ENCODE measurements around the gene TRAPPC2L. TPM values are rescaled to one million over a fixed set of nuclear protein-coding genes. Genes with fewer than 3 reads are reported as not detected.

TRAPPC2L gene
- total and polyA plus RNA-seq, 2 experiments from 2014 or later, result 59.3 to 167 TPM

- Histone ChIP-seq H4K20me1 (replicated peaks; ENCODE audit: insufficient read depth) (no peaks in the 10 kb centered on the region), H3K79me2 (replicated peaks; ENCODE audit: insufficient read depth) (no peaks in the 10 kb centered on the region), H3K27ac (ENCODE audit: low read depth) (no peak overlapping the region), H3K4me1 (ENCODE audit: insufficient read depth) (no peaks in the 10 kb centered on the region), H3K4me2 (no peak overlapping the region), H2AFZ (no peak overlapping the region), H3K27me3 (ENCODE audit: insufficient read depth) (no peaks in the 10 kb centered on the region), H3K9me2 (ENCODE audit: insufficient read depth) (no peaks in the 10 kb centered on the region), H3K36me3 (ENCODE audit: insufficient read depth) (no peaks in the 10 kb centered on the region; the same call in 1 of the 2 replicates), H3K4me3 (no peak overlapping the region), H3F3A (replicated peaks; ENCODE audit: low read depth) (no peaks in the 10 kb centered on the region)
- no peak for ATAC-seq
- H3K4me3 Mint-ChIP-seq, result no peak overlapping the region
- no peaks in the 10 kb centered on the region for H3K9me3 Mint-ChIP-seq
- peaks cover 11% of the 10 kb centered on the region for H3K36me3 Mint-ChIP-seq (ENCODE audit: low read depth)
- H3K4me1 Mint-ChIP-seq, result 0 out of 3 replicates have a peak, but pooled peaks cover 3% of the 10 kb centered on the region
- no peak for TF ChIP-seq REST (IDR thresholded peaks at IDR 0.05; ENCODE audit: unreplicated experiment)
- TF ChIP-seq POLR2AphosphoS5 (IDR thresholded peaks at IDR 0.05; ENCODE audit: low read depth), result no peak
- TF ChIP-seq ETS1 (IDR thresholded peaks at IDR 0.05), result no peak
- TF ChIP-seq ZNF114 (CRISPR knock-in tag; IDR thresholded peaks at IDR 0.05), result no peak
- TF ChIP-seq ZNF462 (CRISPR knock-in tag; IDR thresholded peaks at IDR 0.05), result no peak
- no peak for TF ChIP-seq JUNB (IDR thresholded peaks at IDR 0.05; ENCODE audit: unreplicated experiment)
- no peak for TF ChIP-seq STAT1 (IDR thresholded peaks at IDR 0.05; ENCODE audit: unreplicated experiment)
- no peak for TF ChIP-seq CTCF (conservative IDR thresholded peaks at IDR 0.05; ENCODE audit: low read depth in 2 of 2)
- no peak for TF ChIP-seq CREB1 (CRISPR knock-in tag; IDR thresholded peaks at IDR 0.05; ENCODE audit: low read depth)
- TF ChIP-seq ZNF331 (CRISPR knock-in tag; IDR thresholded peaks at IDR 0.05; ENCODE audit: low read depth), result no peak
- TF ChIP-seq NANOG (IDR thresholded peaks at IDR 0.05; ENCODE audit: borderline replicate concordance), result no peak
- TF ChIP-seq EZH2 (IDR thresholded peaks at IDR 0.05; ENCODE audit: low read depth, unreplicated experiment), result no peak
- no peak for TF ChIP-seq EZH2phosphoT487 (IDR thresholded peaks at IDR 0.05; ENCODE audit: unreplicated experiment)
- peaks cover 14% of the 10 kb centered on the region for H3K27me3 Mint-ChIP-seq (ENCODE audit: insufficient read depth, low read depth, poor library complexity)
- H3K27ac Mint-ChIP-seq, result no peak overlapping the region
- no peak for DNase-seq (ENCODE audit: low spot score)
Measured at GRCh38 chr16:88843256-88843655, 13.7 kb upstream of the TRAPPC2L start.
